ENCODE data around the gene DDIT4. TPM values are rescaled to one million over a fixed set of nuclear protein-coding genes. Genes with fewer than 3 reads are reported as not detected.

The DDIT4 gene
- total and polyA plus RNA-seq, 9 of the 15 experiments (the other 6 are each of a cell fraction or from before 2014, with no cell fraction given) = 8.2 to 675 (median 159) TPM

- TF ChIP-seq, protein P1, sequence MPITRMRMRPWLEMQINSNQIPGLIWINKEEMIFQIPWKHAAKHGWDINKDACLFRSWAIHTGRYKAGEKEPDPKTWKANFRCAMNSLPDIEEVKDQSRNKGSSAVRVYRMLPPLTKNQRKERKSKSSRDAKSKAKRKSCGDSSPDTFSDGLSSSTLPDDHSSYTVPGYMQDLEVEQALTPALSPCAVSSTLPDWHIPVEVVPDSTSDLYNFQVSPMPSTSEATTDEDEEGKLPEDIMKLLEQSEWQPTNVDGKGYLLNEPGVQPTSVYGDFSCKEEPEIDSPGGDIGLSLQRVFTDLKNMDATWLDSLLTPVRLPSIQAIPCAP (CRISPR knock-in tag; IDR thresholded peaks at IDR 0.05; ENCODE audit: borderline replicate concordance) = no peak
- TF ChIP-seq ESRRA (IDR thresholded peaks at IDR 0.05; ENCODE audit: borderline replicate concordance, low read depth) (peak; percentile 92), ZEB2 (IDR thresholded peaks at IDR 0.05) (peak; percentile 73; the same call in 1 of the 2 replicates), PTBP1 (IDR thresholded peaks at IDR 0.05; ENCODE audit: low read depth, low read length) (no peak), NRF1 (conservative IDR thresholded peaks at IDR 0.05 in 1 of 2, IDR thresholded peaks at IDR 0.05 in 1 of 2) (no peak; a peak in 1 of 4 replicates), NEUROD1 (IDR thresholded peaks at IDR 0.05; ENCODE audit: borderline replicate concordance, low read depth, low read length, partially characterized antibody) (peak; percentile 59), HSF4 (CRISPR knock-in tag; IDR thresholded peaks at IDR 0.05; ENCODE audit: borderline replicate concordance) (no peak), SMAD2 (IDR thresholded peaks at IDR 0.05; ENCODE audit: low read depth, low read length) (no peak), RBM34 (IDR thresholded peaks at IDR 0.05; ENCODE audit: borderline replicate concordance, insufficient read depth, low read length) (no peak), POLR2A (conservative IDR thresholded peaks at IDR 0.05) (no peak), E2F5 (CRISPR knock-in tag; IDR thresholded peaks at IDR 0.05) (no peak), ZNF79 (CRISPR knock-in tag; IDR thresholded peaks at IDR 0.05; ENCODE audit: low read depth) (no peak), ZNF766 (CRISPR knock-in tag; conservative IDR thresholded peaks at IDR 0.05) (peak; percentile 67; the same call in 1 of the 2 replicates), PKNOX1 (IDR thresholded peaks at IDR 0.05) (no peak), ARHGAP35 (IDR thresholded peaks at IDR 0.05; ENCODE audit: partially characterized antibody) (no peak), GTF2F1 (IDR thresholded peaks at IDR 0.05; ENCODE audit: low read depth, low read length) (no peak), E2F3 (CRISPR knock-in tag; IDR thresholded peaks at IDR 0.05) (no peak), ESRRB (CRISPR knock-in tag; IDR thresholded peaks at IDR 0.05; ENCODE audit: borderline replicate concordance) (no peak), RFX7 (CRISPR knock-in tag; IDR thresholded peaks at IDR 0.05) (no peak), ZC3H8 (IDR thresholded peaks at IDR 0.05) (no peak)
- TF ChIP-seq, protein P2, sequence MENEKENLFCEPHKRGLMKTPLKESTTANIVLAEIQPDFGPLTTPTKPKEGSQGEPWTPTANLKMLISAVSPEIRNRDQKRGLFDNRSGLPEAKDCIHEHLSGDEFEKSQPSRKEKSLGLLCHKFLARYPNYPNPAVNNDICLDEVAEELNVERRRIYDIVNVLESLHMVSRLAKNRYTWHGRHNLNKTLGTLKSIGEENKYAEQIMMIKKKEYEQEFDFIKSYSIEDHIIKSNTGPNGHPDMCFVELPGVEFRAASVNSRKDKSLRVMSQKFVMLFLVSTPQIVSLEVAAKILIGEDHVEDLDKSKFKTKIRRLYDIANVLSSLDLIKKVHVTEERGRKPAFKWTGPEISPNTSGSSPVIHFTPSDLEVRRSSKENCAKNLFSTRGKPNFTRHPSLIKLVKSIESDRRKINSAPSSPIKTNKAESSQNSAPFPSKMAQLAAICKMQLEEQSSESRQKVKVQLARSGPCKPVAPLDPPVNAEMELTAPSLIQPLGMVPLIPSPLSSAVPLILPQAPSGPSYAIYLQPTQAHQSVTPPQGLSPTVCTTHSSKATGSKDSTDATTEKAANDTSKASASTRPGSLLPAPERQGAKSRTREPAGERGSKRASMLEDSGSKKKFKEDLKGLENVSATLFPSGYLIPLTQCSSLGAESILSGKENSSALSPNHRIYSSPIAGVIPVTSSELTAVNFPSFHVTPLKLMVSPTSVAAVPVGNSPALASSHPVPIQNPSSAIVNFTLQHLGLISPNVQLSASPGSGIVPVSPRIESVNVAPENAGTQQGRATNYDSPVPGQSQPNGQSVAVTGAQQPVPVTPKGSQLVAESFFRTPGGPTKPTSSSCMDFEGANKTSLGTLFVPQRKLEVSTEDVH (IDR thresholded peaks at IDR 0.05; ENCODE audit: low read depth, partially characterized antibody) = peak; percentile 41
Observed at GRCh38 chr10:72257051-72257892, 16.5 kb upstream of the DDIT4 start (continued).
